ENCODE results near the gene PCNX4.
A peak's percentile ranks its signal among the peaks of the same experiment; 100 is the strongest.

Gene PCNX4

DNA sequence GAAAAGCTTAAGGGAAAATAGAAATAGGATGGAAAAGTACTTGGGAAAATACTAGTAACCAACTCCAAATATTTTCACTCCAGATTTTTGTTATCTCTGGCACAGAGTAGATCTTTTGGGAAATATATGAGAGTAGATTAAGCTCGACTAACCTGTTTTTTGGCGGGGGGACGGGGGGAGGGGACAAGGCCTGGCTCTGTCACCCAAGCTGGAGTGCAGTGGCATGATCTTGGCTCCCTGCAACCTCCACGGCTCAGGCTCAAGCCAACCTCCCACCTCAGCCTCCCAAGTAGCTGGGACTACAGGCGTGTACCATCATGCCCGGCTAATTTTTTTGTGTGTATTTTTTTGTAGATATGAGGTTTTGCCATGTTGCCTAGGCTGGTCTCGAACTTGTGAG is 68.7 kb downstream of the PCNX4 start:
- Histone ChIP-seq H3K36me3 (ENCODE audit: control insufficient read depth, insufficient read depth, low read length) (no peaks in the 10 kb centered on the region), H3K4me3 (ENCODE audit: low read depth, low read length) (no peak overlapping the region), H3K9me3 (ENCODE audit: control insufficient read depth, insufficient read depth, low read length) (no peaks in the 10 kb centered on the region), H3K4me1 (ENCODE audit: control insufficient read depth, insufficient read depth, low read length) (peaks cover 15% of the 10 kb centered on the region), H3K9ac (ENCODE audit: low read depth, low read length) (no peak overlapping the region), H3K27ac (ENCODE audit: low read depth, low read length) (no peak overlapping the region), H3K27me3 (ENCODE audit: control insufficient read depth, insufficient read depth, low read length) (no peaks in the 10 kb centered on the region)

DNA sequence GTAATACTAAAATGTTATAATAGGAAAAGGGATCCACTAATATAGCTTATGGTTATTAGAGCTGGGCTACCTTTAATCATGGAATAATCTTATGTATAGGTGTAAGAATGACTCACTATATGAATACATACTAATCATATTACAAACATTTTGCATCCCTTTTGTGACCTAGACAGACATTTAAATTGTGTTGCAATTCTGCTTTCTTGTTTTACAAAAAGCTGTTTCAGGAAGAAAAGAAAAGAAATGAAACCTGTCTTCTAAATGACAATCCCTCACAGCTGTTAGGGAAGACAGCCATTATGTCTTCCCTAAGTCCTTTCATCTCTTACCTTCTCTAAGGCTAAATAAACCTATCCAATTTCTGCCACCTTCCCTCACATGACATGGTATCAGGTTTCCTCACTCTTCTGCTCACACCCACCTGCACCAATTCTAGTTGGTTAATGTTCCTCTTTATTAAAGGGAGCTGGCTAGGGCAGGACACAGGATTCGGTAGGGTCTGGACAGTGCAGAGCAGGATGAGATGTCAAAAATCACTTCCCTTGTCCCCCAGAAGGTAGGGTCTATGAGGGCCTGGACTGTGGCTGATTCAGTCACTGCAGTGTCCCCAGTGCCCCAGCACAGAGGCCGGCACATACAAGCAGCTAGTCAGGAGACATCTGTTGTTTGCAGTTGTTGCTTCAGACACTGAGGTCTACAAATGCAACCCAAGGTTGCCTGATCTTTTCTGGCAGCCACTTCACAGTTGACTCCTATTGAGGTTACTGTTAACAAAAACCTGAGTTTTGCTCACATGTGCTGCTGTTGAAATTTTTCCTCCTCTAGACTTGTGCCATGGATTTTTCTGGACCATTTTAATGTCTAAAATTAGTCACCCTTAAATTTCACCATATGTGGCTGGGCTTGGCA is 69.7 kb downstream of the PCNX4 start:
- H3K9ac ChIP-seq (ENCODE audit: low read depth, low read length): no peak overlapping the region
- peaks cover 18% of the 10 kb centered on the region for H3K4me1 ChIP-seq (ENCODE audit: control insufficient read depth, insufficient read depth, low read length)
- H3K27ac ChIP-seq (ENCODE audit: low read depth, low read length): no peak overlapping the region

DNA sequence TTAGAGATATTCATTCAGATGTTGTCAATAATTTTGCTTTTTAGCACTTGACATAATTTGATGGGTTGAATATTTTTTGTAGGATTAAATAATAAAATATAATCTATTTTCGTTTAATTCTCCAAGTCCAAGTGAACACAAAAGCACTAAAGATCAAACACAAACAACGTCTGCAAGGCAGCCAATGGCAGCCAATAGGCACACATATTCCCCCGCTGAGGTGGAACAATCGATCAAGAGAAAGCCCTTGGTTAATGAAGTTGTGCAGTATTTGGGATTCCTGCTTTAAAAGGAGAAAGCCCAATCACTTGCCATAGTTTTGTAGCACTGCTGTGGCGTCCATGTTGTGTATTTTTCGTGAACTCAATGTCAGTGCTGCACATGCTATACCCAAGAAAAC is 72.0 kb downstream of the PCNX4 start:
- Histone ChIP-seq H3K9ac (ENCODE audit: low read depth, low read length) (no peak overlapping the region), H3K4me1 (ENCODE audit: control insufficient read depth, insufficient read depth, low read length) (peaks cover 18% of the 10 kb centered on the region), H3K27me3 (ENCODE audit: control insufficient read depth, insufficient read depth, low read length) (peaks cover 13% of the 10 kb centered on the region), H3K9me3 (ENCODE audit: control insufficient read depth, insufficient read depth, low read length) (no peaks in the 10 kb centered on the region), H3K4me3 (ENCODE audit: low read depth, low read length) (peak overlapping the region; percentile 82), H3K36me3 (ENCODE audit: control insufficient read depth, insufficient read depth, low read length) (no peaks in the 10 kb centered on the region), H3K27ac (ENCODE audit: low read depth, low read length) (no peak overlapping the region)

More for the DNA sequence above, 69.7 kb downstream of the PCNX4 start:
- Histone ChIP-seq H3K36me3 (ENCODE audit: control insufficient read depth, insufficient read depth, low read length) (no peaks in the 10 kb centered on the region), H3K9me3 (ENCODE audit: control insufficient read depth, insufficient read depth, low read length) (no peaks in the 10 kb centered on the region), H3K4me3 (ENCODE audit: low read depth, low read length) (no peak overlapping the region), H3K27me3 (ENCODE audit: control insufficient read depth, insufficient read depth, low read length) (peaks cover 10% of the 10 kb centered on the region)

DNA sequence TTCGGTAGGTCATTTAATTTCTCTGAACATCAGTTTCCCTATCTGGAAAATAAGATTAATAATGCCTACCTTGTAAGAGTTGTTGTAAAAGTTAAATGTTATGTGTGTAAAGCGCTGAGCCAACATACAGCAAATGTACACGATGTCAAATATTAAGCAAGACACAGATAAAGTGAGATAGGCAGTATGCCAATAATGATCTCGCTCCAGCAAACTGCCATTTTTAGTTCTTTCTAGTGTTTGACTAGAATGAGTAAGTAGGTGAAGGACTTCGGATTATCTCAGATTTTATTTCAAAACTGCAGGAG is 72.6 kb downstream of the PCNX4 start:
- Histone ChIP-seq H3K4me1 (ENCODE audit: control insufficient read depth, insufficient read depth, low read length) (peaks cover 18% of the 10 kb centered on the region), H3K27me3 (ENCODE audit: control insufficient read depth, insufficient read depth, low read length) (peaks cover 13% of the 10 kb centered on the region), H3K36me3 (ENCODE audit: control insufficient read depth, insufficient read depth, low read length) (no peaks in the 10 kb centered on the region), H3K27ac (ENCODE audit: low read depth, low read length) (no peak overlapping the region), H3K9me3 (ENCODE audit: control insufficient read depth, insufficient read depth, low read length) (no peaks in the 10 kb centered on the region), H3K4me3 (ENCODE audit: low read depth, low read length) (peak overlapping the region; percentile 82), H3K9ac (ENCODE audit: low read depth, low read length) (no peak overlapping the region)

DNA sequence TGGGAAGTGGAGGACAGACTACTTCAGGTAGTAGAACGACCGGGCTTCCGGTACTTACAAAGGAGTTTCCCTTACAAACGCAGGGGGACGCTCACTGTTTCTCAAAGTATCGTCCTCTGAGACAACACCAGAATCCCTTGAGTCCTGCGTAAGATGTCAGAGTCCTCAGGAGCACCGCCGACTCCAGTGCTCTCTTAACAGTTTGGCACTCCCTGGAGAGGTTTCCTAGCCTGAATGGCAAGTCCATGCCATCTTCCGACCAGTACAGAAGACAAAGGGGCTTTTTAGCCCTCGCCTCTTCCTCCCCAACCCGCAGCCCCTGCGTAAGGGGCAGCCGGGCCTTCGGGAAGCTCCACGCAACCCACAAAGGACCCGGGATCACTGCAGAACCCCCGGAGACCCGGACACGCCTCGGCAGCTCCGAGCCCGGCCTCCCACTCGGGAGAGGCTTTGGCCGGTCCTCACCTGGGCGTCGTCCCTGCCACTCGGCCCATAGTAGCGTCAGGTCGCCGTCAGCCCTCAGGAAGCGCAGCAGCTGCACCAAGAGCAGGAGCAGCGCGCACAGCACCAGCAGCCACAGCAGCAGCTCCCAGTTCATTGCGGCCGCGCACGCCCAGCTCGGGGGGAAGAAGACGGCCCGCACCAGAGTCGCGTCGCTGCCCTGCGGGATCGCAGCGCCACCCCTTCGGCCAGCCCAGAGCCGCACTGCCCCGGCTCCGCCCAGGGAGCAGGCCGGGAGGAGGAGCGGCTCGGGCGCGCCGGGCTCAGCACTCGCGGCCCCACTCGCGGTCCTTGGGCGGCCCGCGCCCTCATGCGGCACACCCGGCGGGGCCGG is 73.2 kb downstream of the PCNX4 start, which contains the start of gene DHRS7:
TSS of gene DHRS7 (minus strand) at position 687 of the 835 bp plus-strand sequence. CDS start at position 598, 89 bp downstream.
- no peak within 1 kb of the TSS for H3K27ac ChIP-seq (ENCODE audit: low read depth, low read length)
- H3K9me3 ChIP-seq (ENCODE audit: control insufficient read depth, insufficient read depth, low read length): no peaks in the 10 kb centered on the region
- H3K9ac ChIP-seq (ENCODE audit: low read depth, low read length): peak within 1 kb of the TSS; percentile 46
- H3K27me3 ChIP-seq (ENCODE audit: control insufficient read depth, insufficient read depth, low read length): peaks cover 13% of the 10 kb centered on the region
- peaks cover 18% of the 10 kb centered on the region for H3K4me1 ChIP-seq (ENCODE audit: control insufficient read depth, insufficient read depth, low read length)
- H3K4me3 ChIP-seq (ENCODE audit: low read depth, low read length): peak within 1 kb of the TSS; percentile 82
- no peaks in the 10 kb centered on the region for H3K36me3 ChIP-seq (ENCODE audit: control insufficient read depth, insufficient read depth, low read length)

DNA sequence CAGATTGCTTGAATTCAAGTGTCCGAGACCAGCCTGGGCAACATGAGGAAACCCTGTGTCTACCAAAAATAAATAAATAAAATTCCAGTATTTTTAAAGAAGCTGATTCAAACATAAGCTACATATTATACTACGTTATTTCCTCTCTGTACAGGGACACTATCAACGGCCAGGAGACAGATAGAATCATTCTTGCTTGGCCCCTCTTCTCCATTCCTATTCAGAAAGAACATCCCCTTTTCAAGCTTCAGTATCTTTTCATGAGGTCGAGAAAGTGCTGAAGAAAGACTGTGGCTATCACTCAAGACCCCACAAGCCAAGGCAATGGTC is 73.8 kb downstream of the PCNX4 start:
- Histone ChIP-seq H3K4me3 (ENCODE audit: low read depth, low read length) (peak overlapping the region; percentile 82), H3K9ac (ENCODE audit: low read depth, low read length) (no peak overlapping the region), H3K27ac (ENCODE audit: low read depth, low read length) (no peak overlapping the region), H3K36me3 (ENCODE audit: control insufficient read depth, insufficient read depth, low read length) (no peaks in the 10 kb centered on the region), H3K4me1 (ENCODE audit: control insufficient read depth, insufficient read depth, low read length) (peaks cover 18% of the 10 kb centered on the region), H3K9me3 (ENCODE audit: control insufficient read depth, insufficient read depth, low read length) (no peaks in the 10 kb centered on the region), H3K27me3 (ENCODE audit: control insufficient read depth, insufficient read depth, low read length) (peaks cover 13% of the 10 kb centered on the region)

GRCh38 chr14:60166142-60166541 is 74.4 kb downstream of the PCNX4 start:
- Histone ChIP-seq H3K9me3 (ENCODE audit: control insufficient read depth, insufficient read depth, low read length) (no peaks in the 10 kb centered on the region), H3K27me3 (ENCODE audit: control insufficient read depth, insufficient read depth, low read length) (peaks cover 13% of the 10 kb centered on the region), H3K36me3 (ENCODE audit: control insufficient read depth, insufficient read depth, low read length) (no peaks in the 10 kb centered on the region), H3K9ac (ENCODE audit: low read depth, low read length) (no peak overlapping the region), H3K4me3 (ENCODE audit: low read depth, low read length) (no peak overlapping the region), H3K27ac (ENCODE audit: low read depth, low read length) (no peak overlapping the region), H3K4me1 (ENCODE audit: control insufficient read depth, insufficient read depth, low read length) (peaks cover 15% of the 10 kb centered on the region)

DNA sequence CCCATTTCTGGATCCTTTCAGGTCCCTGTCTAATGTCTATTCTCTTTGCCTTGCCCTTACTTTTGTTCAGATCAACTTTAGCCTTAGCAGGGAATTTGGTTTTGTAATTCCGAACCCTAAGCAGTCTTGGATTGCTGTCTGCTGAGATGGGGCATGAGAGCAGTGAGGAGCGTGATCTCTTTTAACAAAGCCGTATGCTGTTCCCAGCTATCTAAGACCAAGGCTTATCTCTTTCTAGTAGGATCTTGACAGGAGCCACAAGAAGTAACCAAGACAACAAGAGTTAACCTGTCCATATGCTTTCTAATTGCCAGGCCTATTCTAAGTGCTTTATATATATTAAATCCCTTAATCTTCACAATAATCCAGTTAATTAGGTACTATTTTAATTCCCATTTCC is 78.0 kb downstream of the PCNX4 start:
- no peaks in the 10 kb centered on the region for H3K36me3 ChIP-seq (ENCODE audit: control insufficient read depth, insufficient read depth, low read length)
- no peak overlapping the region for H3K4me3 ChIP-seq (ENCODE audit: low read depth, low read length)
- H3K4me1 ChIP-seq (ENCODE audit: control insufficient read depth, insufficient read depth, low read length): 0 out of 2 replicates have a peak, but pooled peaks cover 3% of the 10 kb centered on the region
- H3K27me3 ChIP-seq (ENCODE audit: control insufficient read depth, insufficient read depth, low read length): peaks cover 13% of the 10 kb centered on the region
- no peaks in the 10 kb centered on the region for H3K9me3 ChIP-seq (ENCODE audit: control insufficient read depth, insufficient read depth, low read length)
- H3K9ac ChIP-seq (ENCODE audit: low read depth, low read length): no peak overlapping the region
- no peak overlapping the region for H3K27ac ChIP-seq (ENCODE audit: low read depth, low read length)

- Histone ChIP-seq H3K27ac (ENCODE audit: low read depth, low read length) (no peak overlapping the region), H3K36me3 (ENCODE audit: control insufficient read depth, insufficient read depth, low read length) (no peaks in the 10 kb centered on the region), H3K4me3 (ENCODE audit: low read depth, low read length) (no peak overlapping the region), H3K27me3 (ENCODE audit: control insufficient read depth, insufficient read depth, low read length) (peaks cover 8% of the 10 kb centered on the region), H3K4me1 (ENCODE audit: control insufficient read depth, insufficient read depth, low read length) (no peaks in the 10 kb centered on the region), H3K9ac (ENCODE audit: low read depth, low read length) (no peak overlapping the region), H3K9me3 (ENCODE audit: control insufficient read depth, insufficient read depth, low read length) (no peaks in the 10 kb centered on the region)
Observed at GRCh38 chr14:60170948-60171347, 79.2 kb downstream of the PCNX4 start.

DNA sequence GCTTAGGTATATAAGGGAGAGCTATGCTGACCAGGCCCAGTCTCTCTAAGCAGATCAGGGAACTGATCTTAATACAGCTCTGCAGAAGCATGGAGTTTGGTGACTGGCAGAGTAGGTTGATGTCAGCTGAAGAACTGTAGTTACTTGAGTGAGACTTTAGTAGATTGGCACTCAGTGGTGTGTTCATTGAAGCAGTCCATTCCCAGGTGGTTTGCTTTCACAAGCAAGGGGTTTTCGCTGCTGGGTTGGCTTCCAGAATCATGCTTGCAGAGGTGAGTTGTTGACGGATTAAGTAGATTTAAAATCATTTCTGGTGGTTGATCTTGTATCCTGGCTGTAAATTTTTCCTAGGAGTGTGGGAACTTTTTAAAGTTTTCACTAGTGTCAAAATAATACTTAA is 80.0 kb downstream of the PCNX4 start:
- Histone ChIP-seq H3K9ac (ENCODE audit: low read depth, low read length) (no peak overlapping the region), H3K27me3 (ENCODE audit: control insufficient read depth, insufficient read depth, low read length) (peaks cover under 1% of the 10 kb centered on the region; the same call in 1 of the 2 replicates), H3K27ac (ENCODE audit: low read depth, low read length) (no peak overlapping the region), H3K9me3 (ENCODE audit: control insufficient read depth, insufficient read depth, low read length) (no peaks in the 10 kb centered on the region), H3K36me3 (ENCODE audit: control insufficient read depth, insufficient read depth, low read length) (no peaks in the 10 kb centered on the region), H3K4me3 (ENCODE audit: low read depth, low read length) (no peak overlapping the region), H3K4me1 (ENCODE audit: control insufficient read depth, insufficient read depth, low read length) (no peaks in the 10 kb centered on the region)
